ENCODE measurements around the gene GYS1.
A peak's percentile ranks its signal among the peaks of the same experiment; 100 is the strongest.
"Not testable (repeated sequence)": the region's sequence is repeated elsewhere in the genome, so short reads cannot be mapped to it uniquely, and the experiment has no call there.

The GYS1 gene

GRCh38 chr19:48935864-48936263, 57.2 kb downstream of the GYS1 start:
- DNase-seq, result no peak

DNA sequence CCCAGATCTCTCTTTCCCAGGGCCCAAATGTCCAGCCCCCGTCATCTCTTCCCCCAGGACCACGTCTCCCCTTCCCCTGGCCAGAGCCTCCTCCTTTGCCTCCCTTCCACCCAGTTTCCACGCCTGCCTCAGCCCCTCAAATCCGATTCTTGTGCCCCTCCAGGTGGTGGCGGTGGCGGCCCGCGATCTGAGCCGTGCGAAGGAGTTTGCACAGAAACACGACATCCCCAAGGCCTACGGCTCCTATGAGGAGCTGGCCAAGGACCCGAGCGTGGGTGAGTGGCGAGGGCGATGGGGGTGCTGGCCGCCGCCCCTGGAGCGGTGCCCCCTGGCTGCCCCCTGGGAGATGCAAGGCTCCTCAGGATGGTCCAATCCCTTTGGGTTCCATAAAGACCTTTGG, 58.3 kb downstream of the GYS1 start:
- DNase-seq, result no peak

- DNase-seq, result peak; percentile 80
These were observed 59.7 kb downstream of the GYS1 start, which contains the start of gene DHDH for GRCh38 chr19:48933382-48933932. TSS of gene DHDH (plus strand) at chr19:48933699. CDS start at chr19:48933722, 23 bp downstream.

DNA sequence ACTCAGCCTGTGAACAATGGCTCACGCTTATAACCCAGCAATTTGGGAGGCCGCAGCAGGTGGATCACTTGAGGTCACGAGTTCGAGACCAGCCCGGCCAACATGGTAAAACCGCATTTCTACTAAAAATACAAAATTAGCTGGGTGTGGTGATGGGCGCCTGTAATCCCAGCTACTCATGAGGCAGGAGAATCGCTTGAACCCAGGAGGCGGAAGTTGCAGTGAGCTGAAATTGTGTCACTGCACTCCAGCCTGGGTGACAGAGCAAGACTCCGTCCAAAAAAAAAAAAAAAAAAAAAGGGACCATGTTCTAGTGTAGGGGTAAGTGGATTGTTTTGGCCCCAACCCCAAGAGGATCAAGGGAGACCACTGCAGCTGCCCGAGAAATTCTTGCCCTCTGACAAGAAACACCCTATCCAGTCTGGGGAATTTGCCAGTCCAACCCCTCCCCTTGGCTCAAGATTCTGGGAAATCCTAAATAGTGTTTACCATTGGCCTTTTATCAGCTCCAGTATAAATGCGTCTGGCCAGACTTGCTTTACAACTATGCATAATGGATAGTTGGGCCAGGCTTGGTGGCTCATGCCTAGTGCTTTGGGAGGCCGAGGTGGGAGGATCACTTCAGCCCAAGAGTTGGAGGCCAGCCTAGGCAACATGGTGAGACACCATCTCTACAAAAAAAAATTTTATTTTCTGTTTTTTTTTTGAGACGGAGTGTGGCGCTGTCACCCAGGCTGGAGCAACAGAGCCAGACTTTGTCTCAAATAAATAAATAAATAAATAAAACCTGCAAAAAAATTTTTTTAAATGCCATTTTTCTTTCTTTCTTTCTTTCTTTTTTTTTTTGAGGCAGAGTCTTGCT, 64.7 kb downstream of the GYS1 start:
- DNase-seq, result no peak

DNA sequence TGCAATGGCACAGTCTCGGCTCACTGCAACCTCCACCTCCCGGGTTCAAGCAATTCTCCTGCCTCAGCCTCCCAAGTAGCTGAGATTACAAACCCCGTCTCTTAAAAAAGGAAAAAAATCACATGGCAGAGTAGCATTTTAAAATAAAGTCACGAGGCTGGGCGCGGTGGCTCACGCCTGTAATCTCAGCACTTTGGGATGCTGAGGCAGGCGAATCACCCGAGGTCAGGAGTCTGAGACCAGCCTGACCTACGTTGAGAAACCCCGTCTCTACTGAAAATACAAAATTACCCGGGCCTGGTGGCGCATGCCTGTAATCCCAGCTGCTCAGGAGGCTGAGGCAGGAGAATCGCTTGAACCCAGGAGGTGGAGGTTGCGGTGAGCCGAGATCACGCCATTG, 65.4 kb downstream of the GYS1 start:
- not testable (repeated sequence) for DNase-seq

GRCh38 chr19:48926909-48927308, 66.2 kb downstream of the GYS1 start:
- no peak for DNase-seq

DNA sequence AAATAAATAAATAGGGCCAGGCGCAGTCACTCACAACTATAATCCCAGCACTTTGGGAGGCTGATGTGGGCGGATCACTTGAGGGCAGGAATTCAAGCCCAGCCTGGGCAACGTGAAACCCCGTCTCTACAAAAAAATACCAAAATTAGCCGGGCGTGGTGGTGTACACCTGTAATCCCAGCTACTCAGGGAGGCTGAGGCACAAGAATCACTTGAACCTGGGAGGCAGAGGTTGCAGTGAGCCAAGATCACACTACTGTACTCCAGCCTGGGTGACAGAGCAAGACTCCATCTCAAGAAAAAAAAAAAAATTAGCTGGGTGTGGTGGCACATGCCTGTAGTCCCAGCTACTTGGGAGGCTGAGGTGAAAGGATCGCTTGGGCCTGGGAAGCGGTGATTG, 67.2 kb downstream of the GYS1 start:
- not testable (repeated sequence) for DNase-seq

DNA sequence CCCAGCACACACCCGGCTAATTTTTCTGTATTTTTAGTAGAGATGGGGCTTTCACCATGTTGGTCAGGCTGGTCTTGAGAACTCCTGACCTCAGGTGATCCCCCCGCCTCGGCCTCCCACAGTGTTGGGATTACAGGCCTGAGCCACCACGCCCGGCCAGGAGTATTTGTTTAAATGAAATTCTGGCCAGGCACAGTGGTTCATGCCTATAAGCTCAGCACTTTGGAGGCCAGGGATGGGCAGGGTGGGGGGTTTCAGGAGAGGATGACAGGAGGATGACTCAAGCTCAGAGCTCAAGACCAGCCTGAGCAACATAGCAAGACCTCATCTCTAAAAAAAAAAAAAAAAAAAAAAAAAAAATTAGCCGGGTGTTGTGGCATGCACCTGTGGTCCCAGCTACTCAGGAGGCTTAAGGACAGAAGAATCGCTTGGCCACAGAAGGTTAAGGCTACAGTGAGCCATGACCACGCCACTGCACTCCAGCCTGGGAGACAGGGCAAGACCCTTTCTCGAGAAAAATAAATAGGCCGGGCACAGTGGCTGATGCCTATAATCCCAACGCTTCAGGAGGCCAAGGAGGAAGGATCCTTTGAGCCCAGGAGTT, 67.8 kb downstream of the GYS1 start:
- DNase-seq, result no peak

DNA sequence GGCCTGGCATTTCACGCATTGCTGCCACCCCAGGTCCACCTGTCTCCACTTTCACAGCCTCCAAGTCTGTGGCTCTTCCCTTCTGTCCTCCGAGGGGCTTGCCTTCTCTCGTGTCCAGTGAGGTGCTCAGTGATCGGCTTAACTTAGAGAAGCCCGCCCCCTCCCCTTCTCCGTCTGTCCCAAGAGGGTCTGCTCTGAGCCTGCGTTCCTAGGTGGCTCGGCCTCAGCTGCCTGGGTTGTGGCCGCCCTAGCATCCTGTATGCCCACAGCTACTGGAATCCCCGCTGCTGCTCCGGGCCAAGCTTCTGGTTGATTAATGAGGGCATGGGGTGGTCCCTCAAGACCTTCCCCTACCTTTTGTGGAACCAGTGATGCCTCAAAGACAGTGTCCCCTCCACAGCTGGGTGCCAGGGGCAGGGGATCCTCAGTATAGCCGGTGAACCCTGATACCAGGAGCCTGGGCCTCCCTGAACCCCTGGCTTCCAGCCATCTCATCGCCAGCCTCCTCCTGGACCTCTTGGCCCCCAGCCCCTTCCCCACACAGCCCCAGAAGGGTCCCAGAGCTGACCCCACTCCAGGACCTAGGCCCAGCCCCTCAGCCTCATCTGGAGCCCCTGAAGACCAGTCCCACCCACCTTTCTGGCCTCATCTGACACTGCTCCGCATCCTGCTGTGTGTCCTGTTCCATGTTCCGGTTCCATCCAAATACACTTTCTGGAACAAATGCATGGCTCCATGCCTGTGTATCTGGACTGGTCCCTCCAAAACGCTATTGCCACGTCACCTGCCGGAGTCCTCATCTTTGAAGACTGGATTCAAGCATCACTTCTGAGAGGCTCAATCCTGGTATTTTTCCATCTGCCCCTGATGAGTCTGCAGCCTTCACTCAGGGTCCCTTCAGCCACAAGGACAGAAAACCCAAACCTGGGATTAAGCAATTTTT, 70.3 kb downstream of the GYS1 start:
- DNase-seq, result no peak

GRCh38 chr19:48921721-48922500, 71.2 kb downstream of the GYS1 start:
- DNase-seq, result no peak

DNA sequence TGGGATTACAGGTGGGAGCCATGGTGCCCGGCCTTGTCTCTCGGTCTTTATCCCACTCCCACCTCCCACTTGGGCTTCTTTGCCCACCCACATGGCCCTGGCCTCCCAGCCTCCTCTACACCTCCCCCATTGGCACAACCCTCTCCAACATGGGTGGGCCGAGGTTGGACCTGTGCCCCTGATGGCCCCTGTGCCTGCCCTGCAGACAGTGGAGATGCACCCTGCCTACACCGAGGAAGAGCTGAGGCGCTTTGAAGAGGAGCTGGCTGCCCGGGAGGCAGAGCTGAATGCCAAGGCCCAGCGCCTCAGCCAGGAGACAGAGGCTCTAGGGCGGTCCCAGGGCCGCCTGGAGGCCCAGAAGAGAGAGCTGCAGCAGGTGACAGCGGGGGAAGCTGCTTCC, 72.2 kb downstream of the GYS1 start:
- no peak for DNase-seq

DNA sequence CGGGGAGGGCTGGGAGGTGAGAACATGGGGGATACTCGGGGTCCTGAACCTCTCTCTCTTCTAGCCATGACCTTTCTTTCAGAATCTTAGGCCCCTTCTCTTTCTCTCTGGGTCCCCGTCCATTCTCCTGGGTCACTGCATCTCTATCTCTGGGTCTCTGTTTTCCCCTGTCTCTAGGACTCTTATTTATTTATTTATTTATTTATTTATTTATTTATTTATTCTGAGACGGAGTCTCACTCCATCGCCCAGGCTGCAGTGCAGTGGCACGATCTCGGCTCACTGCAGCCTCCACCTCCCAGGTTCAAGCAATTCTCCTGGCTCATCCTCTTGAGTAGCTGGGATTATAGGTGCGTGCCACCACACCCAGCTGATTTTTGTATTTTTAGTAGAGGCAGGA, 73.8 kb downstream of the GYS1 start:
- DNase-seq, result not testable (repeated sequence)

- DNase-seq, result peak; percentile 32
These were observed 74.3 kb downstream of the GYS1 start for GRCh38 chr19:48918801-48919247.

All from retina (tissue), 1 donor.